IMR-90 (cell line): ENCODE results near the gene MAGEB3. TPM values are rescaled to one million over a fixed set of nuclear protein-coding genes. Genes with fewer than 3 reads are reported as not detected.

ENCODE experiments used
- ATAC-seq: fragments of 200-7000 bp; cut with Tn5 transposase; 2 replicates; pipeline ENCODE4 v1.9.1; 2020; ENCODE audit warnings: low read depth, mild to moderate bottlenecking, moderate library complexity
- BruUV-seq: library from RNA; stranded (reverse); fragments of 400-500 nt; replicated peaks from 2 replicates; lab custom pipeline; 2021; lab: Mats Ljungman, UMichigan
- CTCF ChIA-PET: fragments of 300-600 bp; formaldehyde crosslinking; extraction: SDS; loops from one replicate; lab custom pipeline; 2021; ENCODE audit warnings: antibody characterized with exemption; lab: Yijun Ruan, JAX
- POLR2A ChIA-PET: fragments of 300-600 bp; sonication (Branson Sonifier 250); formaldehyde crosslinking; loops from one replicate; lab custom pipeline; 2022; ENCODE audit warnings: antibody characterized with exemption; ENCODE audit not compliant: unreplicated experiment; lab: Charles Lee
- DNase-seq: peaks from one replicate; pipeline ENCODE4 v3.0.0; 2013
- H2AFZ ChIP-seq: replicated peaks from 2 replicates; pipeline ENCODE3; 2013; ENCODE audit warnings: low read length, mild to moderate bottlenecking; ENCODE audit not compliant: poor library complexity
- H2AK5ac ChIP-seq: 2 replicates; pipeline ENCODE4 v1.6.1; 2013; ENCODE audit warnings: low read depth, low read length, inconsistent platforms
- H2AK9ac ChIP-seq: replicated peaks from 2 replicates; pipeline ENCODE3; 2013; ENCODE audit warnings: mild to moderate bottlenecking, low read depth, low read length, moderate library complexity; ENCODE audit not compliant: poor library complexity
- H2BK120ac ChIP-seq: 2 replicates; pipeline ENCODE4 v1.6.1; 2013; ENCODE audit warnings: low read depth, low read length, inconsistent platforms
- H2BK15ac ChIP-seq: 3 replicates; pipeline ENCODE4 v1.6.1; 2013; ENCODE audit warnings: low read depth, low read length, inconsistent platforms
- H2BK20ac ChIP-seq: 2 replicates; pipeline ENCODE4 v1.6.1; 2013; ENCODE audit warnings: low read depth, mild to moderate bottlenecking, inconsistent platforms, low read length, moderate library complexity
- H2BK5ac ChIP-seq: 2 replicates; pipeline ENCODE4 v1.6.1; 2013; ENCODE audit warnings: mild to moderate bottlenecking, low read depth, low read length, inconsistent platforms; ENCODE audit not compliant: poor library complexity, severe bottlenecking
- H3K14ac ChIP-seq: replicated peaks from 2 replicates; pipeline ENCODE4 v1.6.1; 2013; ENCODE audit warnings: low read depth, low read length, inconsistent platforms
- H3K18ac ChIP-seq: 2 replicates; pipeline ENCODE4 v1.6.1; 2013; ENCODE audit warnings: low read depth, low read length, control low read depth
- H3K23ac ChIP-seq: 2 replicates; pipeline ENCODE4 v1.6.1; 2013; ENCODE audit warnings: low read depth, low read length, inconsistent platforms
- H3K27ac ChIP-seq: 2 replicates; pipeline ENCODE4 v1.5.1; 2013; ENCODE audit warnings: mild to moderate bottlenecking, control low read depth, low read length; ENCODE audit not compliant: insufficient read depth
- H3K27me3 ChIP-seq: 2 replicates; pipeline ENCODE4 v1.6.1; 2013; ENCODE audit warnings: low read length; ENCODE audit not compliant: control insufficient read depth, insufficient read depth
- H3K36me3 ChIP-seq: 2 replicates; pipeline ENCODE4 v1.6.1; 2013; ENCODE audit warnings: low read length, mixed read lengths; ENCODE audit not compliant: control insufficient read depth, insufficient read depth
- H3K4ac ChIP-seq: 2 replicates; pipeline ENCODE4 v1.6.1; 2013; ENCODE audit warnings: low read depth, low read length, inconsistent platforms
- H3K4me1 ChIP-seq: 2 replicates; pipeline ENCODE4 v1.6.1; 2013; ENCODE audit warnings: low read length, mixed read lengths; ENCODE audit not compliant: control insufficient read depth, insufficient read depth
- H3K4me2 ChIP-seq: 2 replicates; pipeline ENCODE4 v1.6.1; 2013; ENCODE audit warnings: low read depth, mild to moderate bottlenecking, control low read depth, low read length, moderate library complexity
- H3K4me3 ChIP-seq: 2 replicates; pipeline ENCODE4 v1.5.1; 2013; ENCODE audit warnings: low read depth, mild to moderate bottlenecking, control low read depth, low read length, moderate library complexity; ENCODE audit not compliant: insufficient read depth
- H3K56ac ChIP-seq: 2 replicates; pipeline ENCODE4 v1.6.1; 2013; ENCODE audit warnings: low read length, inconsistent platforms; ENCODE audit not compliant: insufficient read depth; ENCODE audit errors: extremely low read depth
- H3K79me1 ChIP-seq, 2 experiments: 2 replicates each; pipeline ENCODE4 v1.6.1; 2013; ENCODE audit warnings: low read length in 2 of 2, inconsistent platforms in 1 of 2, low read depth in 1 of 2
- H3K9ac ChIP-seq: 2 replicates; pipeline ENCODE4 v1.6.1; 2013; ENCODE audit warnings: low read depth, low read length, control low read depth
- H3K9me1 ChIP-seq: 2 replicates; pipeline ENCODE4 v1.6.1; 2013; ENCODE audit warnings: low read length, inconsistent platforms; ENCODE audit not compliant: insufficient read depth
- H3K9me3 ChIP-seq: 2 replicates; pipeline ENCODE4 v1.6.1; 2013; ENCODE audit warnings: low read length; ENCODE audit not compliant: control insufficient read depth, insufficient read depth
- H4K20me1 ChIP-seq: 2 replicates; pipeline ENCODE4 v1.6.1; 2013; ENCODE audit warnings: low read length, inconsistent platforms; ENCODE audit not compliant: insufficient read depth
- H4K5ac ChIP-seq: 2 replicates; pipeline ENCODE4 v1.6.1; 2013; ENCODE audit warnings: mild to moderate bottlenecking, low read depth, low read length, control low read depth
- H4K8ac ChIP-seq, 2 experiments: 2 replicates each; pipeline ENCODE4 v1.6.1; 2013; ENCODE audit warnings: low read depth in 2 of 2, low read length in 2 of 2, control low read depth in 1 of 2, inconsistent platforms in 1 of 2
- H4K91ac ChIP-seq: 2 replicates; pipeline ENCODE4 v1.6.1; 2013; ENCODE audit warnings: low read depth, low read length, inconsistent platforms; ENCODE audit not compliant: insufficient read depth
- BHLHE40 ChIP-seq: fragments of 150-350 bp; IDR thresholded peaks from 2 replicates; pipeline ENCODE4 v1.6.1; 2016; ENCODE audit warnings: mild to moderate bottlenecking, low read depth, low read length
- CEBPB ChIP-seq: IDR thresholded peaks from 2 replicates; pipeline ENCODE4 v1.6.1; 2012; ENCODE audit warnings: low read depth, low read length, improper control_type of control experiment
- CHD1 ChIP-seq: IDR thresholded peaks from 2 replicates; pipeline ENCODE4 v1.6.1; 2012; ENCODE audit warnings: low read depth, low read length, improper control_type of control experiment
- CTCF ChIP-seq: conservative IDR thresholded peaks from 2 replicates; pipeline ENCODE4 v1.5.1; 2012; ENCODE audit warnings: mild to moderate bottlenecking, low read depth, low read length, improper control_type of control experiment
- ELK1 ChIP-seq: fragments of 150-350 bp; IDR thresholded peaks from 2 replicates; pipeline ENCODE4 v1.6.1; 2016; ENCODE audit warnings: low read depth, mild to moderate bottlenecking, low read length, moderate library complexity, borderline replicate concordance
- FOS ChIP-seq: fragments of 150-350 bp; IDR thresholded peaks from 2 replicates; pipeline ENCODE4 v1.6.1; 2016; ENCODE audit warnings: low read depth, low read length
- MAFK ChIP-seq: IDR thresholded peaks from 2 replicates; pipeline ENCODE4 v1.6.1; 2012; ENCODE audit warnings: low read depth, low read length, improper control_type of control experiment
- MAZ ChIP-seq: IDR thresholded peaks from 2 replicates; pipeline ENCODE4 v1.6.1; 2012; ENCODE audit warnings: low read depth, mild to moderate bottlenecking, low read length, improper control_type of control experiment, moderate library complexity, borderline replicate concordance
- MXI1 ChIP-seq: IDR thresholded peaks from 2 replicates; pipeline ENCODE4 v1.6.1; 2012; ENCODE audit warnings: low read depth, mild to moderate bottlenecking, low read length, moderate library complexity, borderline replicate concordance
- NFE2L2 ChIP-seq: fragments of 150-350 bp; IDR thresholded peaks from 2 replicates; pipeline ENCODE4 v1.6.1; 2016; ENCODE audit warnings: low read depth, mild to moderate bottlenecking, low read length
- POLR2A ChIP-seq: IDR thresholded peaks from 2 replicates; pipeline ENCODE4 v1.6.1; 2012; ENCODE audit warnings: mild to moderate bottlenecking, low read depth, low read length
- RAD21 ChIP-seq: IDR thresholded peaks from 2 replicates; pipeline ENCODE4 v1.6.1; 2012; ENCODE audit warnings: low read length, improper control_type of control experiment
- RCOR1 ChIP-seq: IDR thresholded peaks from 2 replicates; pipeline ENCODE4 v1.6.1; 2012; ENCODE audit warnings: mild to moderate bottlenecking, low read length, improper control_type of control experiment; ENCODE audit not compliant: insufficient replicate concordance
- RFX5 ChIP-seq: IDR thresholded peaks from 2 replicates; pipeline ENCODE4 v1.8.0; 2012; ENCODE audit warnings: low read depth, mild to moderate bottlenecking, low read length, moderate library complexity
- SMC3 ChIP-seq: fragments of 150-350 bp; IDR thresholded peaks from 2 replicates; pipeline ENCODE4 v1.6.1; 2016; ENCODE audit warnings: low read depth, mild to moderate bottlenecking, antibody characterized with exemption, low read length, moderate library complexity
- USF2 ChIP-seq: fragments of 150-350 bp; IDR thresholded peaks from 2 replicates; pipeline ENCODE4 v1.6.1; 2017; ENCODE audit warnings: mild to moderate bottlenecking, antibody characterized with exemption, low read length, low read depth
- WGBS, 2 experiments: methylation state at CpG; one replicate each; pipeline versions ENCODE4 v1.1.5 to v1.1.7; 2013; ENCODE audit warnings: missing lambda C conversion rate in 2 of 2; ENCODE audit not compliant: insufficient read length in 1 of 2; ENCODE audit errors: extremely low coverage in 2 of 2; 5-methylcytosine and 5-hydroxymethylcytosine counted together
- dilution Hi-C: fragments of 300-500 bp; cut with HindIII; formaldehyde crosslinking; loops from one replicate; pipeline ENCODE4 v1.14.3; 2018; ENCODE audit warnings: low sequenced_read_pairs; ENCODE audit not compliant: unreplicated experiment
- in situ Hi-C: fragments of 300-500 bp; cut with MboI; formaldehyde crosslinking; loops from 3 replicates; pipeline ENCODE4 v1.14.3; 2019; ENCODE audit warnings: low sequenced_read_pairs, inconsistent platforms, mixed read lengths
- intact Hi-C: fragments of 100-400 bp; cut with micrococcal nuclease; formaldehyde crosslinking; loops from 2 replicates; pipeline ENCODE4 v1.10.0; 2022
- polyA plus RNA-seq, 3 experiments: library from polyadenylated mRNA; depleted of rRNA; stranded (reverse); fragments of >200 nt; gene quantifications; 2 replicates each; pipeline ENCODE4 v1.2.3, GENCODE V29; 2012; ENCODE audit warnings: low replicate concordance in 1 of 3
- total RNA-seq: library from RNA; depleted of rRNA; stranded (reverse); fragments of >200 nt; gene quantifications from 2 replicates; pipeline ENCODE4 v1.2.3, GENCODE V29; 2012

MAGEB3 gene
- total and polyA plus RNA-seq, 2 of the 4 experiments (the other 2 are of a cell fraction), result not detected

GRCh38 chrX:30181353-30181752, 49.1 kb upstream of the MAGEB3 start:
- Histone ChIP-seq H3K9me1 (no peaks in the 10 kb centered on the region), H3K9ac (no peak overlapping the region), H3K4me3 (no peak overlapping the region), H3K18ac (no peak overlapping the region), H3K27ac (no peak overlapping the region), H2BK20ac (no peak overlapping the region), H2BK5ac (no peak overlapping the region), H3K27me3 (peaks cover 7% of the 10 kb centered on the region), H2BK120ac (no peak overlapping the region), H4K5ac (no peak overlapping the region), H3K14ac (no peak overlapping the region), H4K8ac (no peak overlapping the region), H3K56ac (no peak overlapping the region), H3K9me3 (no peaks in the 10 kb centered on the region), H3K4me2 (no peak overlapping the region), H2AK9ac (no peak overlapping the region), H3K79me1 (no peaks in the 10 kb centered on the region), H2AFZ (no peak overlapping the region), H2BK15ac (no peak overlapping the region), H4K20me1 (no peaks in the 10 kb centered on the region), H3K4ac (no peak overlapping the region), H3K36me3 (no peaks in the 10 kb centered on the region), H2AK5ac (no peak overlapping the region), H3K4me1 (no peaks in the 10 kb centered on the region), H3K23ac (no peak overlapping the region), H4K91ac (no peak overlapping the region)
- CTCF ChIA-PET, result no interaction called here
- ATAC-seq, result no peak
- TF ChIP-seq MAFK (no peak), BHLHE40 (no peak), USF2 (no peak), POLR2A (no peak), ELK1 (no peak), FOS (no peak), SMC3 (no peak), RCOR1 (no peak), CHD1 (no peak), RAD21 (no peak), NFE2L2 (no peak), RFX5 (no peak), MXI1 (no peak), MAZ (no peak), CEBPB (no peak), CTCF (no peak)
- in situ Hi-C loops (no loop called here), dilution Hi-C loops (no loop called here), intact Hi-C loops (no loop called here)
- no peak for DNase-seq
- WGBS, 2 experiments, result no CpG with 5 or more reads among the region's 1 CpG
- POLR2A ChIA-PET, result no interaction called here
- BruUV-seq, result no TSS peak
